HG03175 (cell line): ENCODE measurements around the gene DSCAM.

Source experiments
- ATAC-seq: cut with Tn5 transposase; IDR thresholded peaks from one replicate; pipeline ENCODE4 v1.9.1; 2021; ENCODE audit warnings: mild to moderate bottlenecking, moderate library complexity; ENCODE audit not compliant: unreplicated experiment

DSCAM gene

DNA sequence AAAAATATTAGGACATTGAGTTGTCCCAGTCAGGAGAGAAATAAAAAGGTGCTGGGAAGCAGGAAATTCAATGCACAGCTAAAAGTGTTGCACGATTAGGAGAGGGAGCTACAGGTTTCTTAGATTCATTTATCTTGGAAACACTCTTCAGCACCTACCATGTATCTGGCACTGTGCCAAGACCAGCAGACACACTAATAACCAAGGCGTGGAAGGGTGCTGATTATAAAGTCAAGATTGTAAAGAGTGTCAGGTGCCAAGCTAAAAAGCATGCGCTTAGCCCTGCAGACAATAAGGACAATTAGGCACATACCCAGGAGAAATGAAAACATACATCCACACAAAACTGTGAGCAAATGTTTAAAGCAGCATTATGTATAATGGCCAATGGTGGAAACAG, 129.9 kb downstream of the DSCAM start:
- no peak for ATAC-seq

DNA sequence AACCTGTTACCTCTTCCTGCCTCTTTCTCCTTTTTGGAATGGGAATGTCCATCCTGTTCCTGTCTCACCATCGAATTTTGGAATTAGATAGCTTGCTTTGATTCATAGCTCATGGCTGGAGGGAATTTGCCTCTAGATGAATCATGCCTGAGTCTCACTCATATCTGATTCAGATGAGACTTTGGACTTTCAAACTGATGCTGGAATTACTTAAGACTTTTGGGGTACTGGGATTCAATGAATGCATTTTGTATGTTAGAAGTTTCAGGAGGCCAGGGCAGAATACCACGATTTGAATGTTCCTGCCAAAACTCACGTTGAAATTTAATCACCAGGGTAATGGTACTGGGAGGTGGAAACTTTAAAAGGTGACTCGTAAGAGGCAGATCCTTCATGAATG, 132.4 kb downstream of the DSCAM start:
- no peak for ATAC-seq

DNA sequence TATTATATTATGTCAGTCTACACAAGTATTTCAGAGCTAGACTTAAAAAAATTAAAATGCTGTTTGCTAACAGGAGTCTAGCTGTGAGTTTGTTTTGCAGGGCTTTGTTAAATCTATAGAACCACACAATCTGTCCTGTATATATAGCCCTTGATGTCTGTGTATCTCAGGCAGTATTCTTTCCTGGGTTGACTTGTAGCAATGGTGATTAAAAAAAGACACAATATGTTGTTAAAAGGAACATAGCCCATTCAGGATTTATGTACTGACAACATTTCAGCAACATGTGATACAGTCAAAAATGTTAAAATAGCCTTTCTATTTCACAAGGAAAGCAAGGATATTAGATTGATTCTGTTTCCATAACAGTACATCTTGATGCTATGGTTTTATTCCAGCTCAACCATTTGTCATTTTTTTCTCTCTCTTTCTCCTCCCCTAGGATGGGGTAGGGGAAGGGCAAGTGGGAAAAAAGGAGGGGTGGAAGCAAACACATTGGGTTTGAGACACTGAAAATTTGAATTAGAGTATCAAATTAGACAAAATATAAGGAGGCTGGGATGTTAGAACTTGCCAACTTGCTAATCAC, 139.2 kb downstream of the DSCAM start:
- no peak for ATAC-seq

GRCh38 chr21:40706806-40707655, 139.9 kb downstream of the DSCAM start:
- ATAC-seq = no peak

- ATAC-seq = no peak
Observed at GRCh38 chr21:40706176-40706575, 140.8 kb downstream of the DSCAM start.

DNA sequence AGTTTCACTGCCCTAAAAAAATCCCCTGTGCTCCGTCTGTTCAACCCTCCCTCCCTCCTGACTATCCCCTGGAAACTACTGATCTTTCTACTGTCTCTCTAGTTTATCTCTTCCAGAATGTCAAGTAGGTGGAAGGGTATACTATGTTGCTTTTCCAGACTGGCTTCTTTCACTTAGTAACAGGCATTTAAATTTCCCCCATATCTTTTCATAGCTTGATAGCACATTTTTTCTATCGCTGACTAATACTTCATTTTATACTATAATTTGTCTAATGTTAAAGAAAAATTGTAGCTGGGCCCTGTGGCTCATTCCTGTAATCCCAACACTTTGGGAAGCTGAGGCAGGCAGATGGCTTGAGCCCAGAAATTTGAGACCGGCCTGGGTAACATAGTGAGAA, 142.8 kb downstream of the DSCAM start:
- no peak for ATAC-seq

- ATAC-seq = no peak
Observed at GRCh38 chr21:40699366-40699765, 147.6 kb downstream of the DSCAM start.

DNA sequence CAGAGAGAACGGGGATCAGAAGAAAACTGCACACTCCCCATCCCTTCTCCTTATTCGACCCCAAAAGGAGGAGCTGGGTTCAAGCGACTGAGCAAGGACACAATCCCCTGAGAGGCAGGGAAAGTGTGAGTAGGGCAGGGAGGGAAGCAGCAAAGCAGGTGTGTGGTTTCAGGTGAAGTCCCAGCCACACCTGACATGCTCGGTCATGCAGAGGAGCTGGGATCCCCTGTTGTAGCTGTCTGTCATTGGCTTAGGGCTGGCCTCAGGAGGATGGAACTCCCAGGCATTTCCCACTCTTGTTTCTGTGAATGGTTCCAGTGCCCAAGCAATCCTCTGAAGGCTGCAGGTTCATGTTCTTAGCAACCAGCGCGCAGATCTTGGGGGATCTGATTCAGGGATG, 150.7 kb downstream of the DSCAM start:
- no peak for ATAC-seq

- no peak for ATAC-seq
Observed at GRCh38 chr21:40689840-40690360, 157.1 kb downstream of the DSCAM start.

GRCh38 chr21:40689217-40689616, 157.7 kb downstream of the DSCAM start:
- no peak for ATAC-seq

DNA sequence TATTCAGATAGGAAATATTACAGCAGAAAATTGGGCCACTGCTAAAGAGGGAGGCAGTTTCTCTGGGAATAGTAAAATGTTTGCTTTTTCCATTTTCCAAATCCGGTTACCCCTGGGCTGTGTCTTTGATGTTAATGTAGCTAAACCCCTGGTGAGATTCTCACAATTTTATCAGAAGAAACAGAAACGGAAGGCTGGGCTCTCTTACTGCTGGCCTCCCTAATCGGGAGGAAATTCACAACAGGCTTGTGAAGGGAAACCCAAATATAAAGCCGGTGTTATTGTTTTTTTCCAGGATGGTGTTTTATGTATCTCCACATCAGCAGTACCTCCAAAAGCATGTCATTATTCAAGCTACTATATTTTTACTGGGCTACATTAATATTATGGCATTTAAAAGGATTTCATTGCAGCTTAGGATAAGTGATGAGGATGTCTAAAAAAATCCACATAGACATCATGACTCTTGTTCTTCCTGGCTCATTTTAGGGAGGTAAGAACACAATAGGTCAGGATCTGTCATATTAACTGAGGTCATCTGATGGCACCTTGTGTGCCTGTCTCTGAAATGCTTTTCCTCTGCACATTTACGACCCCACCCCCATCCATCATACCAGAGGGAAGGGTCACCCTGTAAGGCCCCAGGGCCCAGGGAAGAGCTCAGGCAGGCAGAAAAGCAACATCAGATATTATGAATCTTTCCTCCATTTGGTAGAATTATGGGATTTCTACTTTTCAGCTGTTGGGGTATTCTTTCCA, 158.7 kb downstream of the DSCAM start:
- ATAC-seq = no peak

GRCh38 chr21:40687625-40688024, 159.3 kb downstream of the DSCAM start:
- no peak for ATAC-seq

GRCh38 chr21:40686526-40686925, 160.4 kb downstream of the DSCAM start:
- ATAC-seq = no peak

- ATAC-seq = no peak
Observed at GRCh38 chr21:40685141-40685540, 161.8 kb downstream of the DSCAM start.

- no peak for ATAC-seq
Observed at GRCh38 chr21:40684726-40685125, 162.2 kb downstream of the DSCAM start.

GRCh38 chr21:40683349-40683748, 163.6 kb downstream of the DSCAM start:
- no peak for ATAC-seq

DNA sequence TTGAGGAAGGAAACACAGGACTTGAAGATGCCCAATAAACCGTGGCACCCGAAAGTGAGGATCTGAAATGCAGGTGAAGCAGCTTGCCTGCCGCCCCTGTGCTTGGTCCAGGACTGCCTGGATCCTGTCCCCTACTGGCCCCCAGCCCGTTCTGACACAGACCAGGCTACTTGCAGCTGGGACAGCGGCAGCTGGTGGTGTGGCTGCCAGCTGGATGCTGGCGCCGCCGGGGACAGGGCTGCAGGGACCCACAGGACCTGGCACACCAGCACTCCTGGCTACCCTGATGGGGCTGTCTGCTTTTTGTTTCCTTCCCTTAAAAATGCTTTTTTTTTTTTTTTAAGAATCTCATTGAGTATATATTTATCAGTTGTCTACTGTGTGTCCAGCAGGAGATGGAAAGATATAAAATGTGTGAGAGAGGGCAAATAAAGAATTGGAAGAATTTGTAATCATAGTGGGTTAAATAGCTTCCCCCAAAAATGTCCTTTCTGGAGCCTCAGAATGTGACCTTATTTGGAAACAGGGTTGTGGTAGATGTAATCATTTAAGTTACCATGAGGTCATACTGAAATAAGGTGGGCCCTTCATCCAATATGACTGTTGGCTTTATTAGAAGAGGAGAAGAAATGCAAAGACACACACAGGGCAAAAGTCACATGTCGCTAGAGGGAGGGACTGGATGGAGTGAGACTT, 165.6 kb downstream of the DSCAM start:
- no peak for ATAC-seq

GRCh38 chr21:40680311-40680710, 166.6 kb downstream of the DSCAM start:
- no peak for ATAC-seq

- no peak for ATAC-seq
Observed at GRCh38 chr21:40678681-40679284, 168.2 kb downstream of the DSCAM start.

GRCh38 chr21:40675017-40675416, 171.9 kb downstream of the DSCAM start:
- no peak for ATAC-seq

- ATAC-seq = no peak
Observed at GRCh38 chr21:40672602-40673001, 174.4 kb downstream of the DSCAM start.
